HG03571 (cell line): ENCODE measurements around the gene FRMD3.
A peak's percentile ranks its signal among the peaks of the same experiment; 100 is the strongest.

ENCODE experiments used
- ATAC-seq: cut with Tn5 transposase; IDR thresholded peaks from one replicate; pipeline ENCODE4 v1.9.1; 2021; ENCODE audit not compliant: unreplicated experiment

FRMD3 gene

GRCh38 chr9:83538172-83538889 is at the start of gene FRMD3:
Gene FRMD3 (minus strand): TSS chr9:83538401. CDS start chr9:83538231, 170 bp downstream.
- no peak for ATAC-seq

GRCh38 chr9:83584995-83585394 is 46.8 kb upstream of the FRMD3 start:
- no peak for ATAC-seq

- peak; percentile 61 for ATAC-seq
Observed at GRCh38 chr9:83583151-83584014, 45.2 kb upstream of the FRMD3 start.

- ATAC-seq = no peak
Observed at GRCh38 chr9:83582029-83582428, 43.8 kb upstream of the FRMD3 start.

- no peak for ATAC-seq
Observed at GRCh38 chr9:83574482-83574881, 36.3 kb upstream of the FRMD3 start.

- no peak for ATAC-seq
Observed at GRCh38 chr9:83572524-83572923, 34.3 kb upstream of the FRMD3 start.

GRCh38 chr9:83570359-83570758 is 32.2 kb upstream of the FRMD3 start:
- no peak for ATAC-seq

GRCh38 chr9:83569326-83569725 is 31.1 kb upstream of the FRMD3 start:
- ATAC-seq = no peak

GRCh38 chr9:83563360-83563759 is 25.2 kb upstream of the FRMD3 start:
- no peak for ATAC-seq

GRCh38 chr9:83560169-83560826 is 22.1 kb upstream of the FRMD3 start:
- no peak for ATAC-seq

- no peak for ATAC-seq
Observed at GRCh38 chr9:83557771-83558170, 19.6 kb upstream of the FRMD3 start.

GRCh38 chr9:83557317-83557716 is 19.1 kb upstream of the FRMD3 start:
- ATAC-seq = no peak

- no peak for ATAC-seq
Observed at GRCh38 chr9:83554278-83554677, 16.1 kb upstream of the FRMD3 start.

GRCh38 chr9:83544002-83544698 is 5.9 kb upstream of the FRMD3 start:
- peak; percentile 93 for ATAC-seq

- no peak for ATAC-seq
Observed at GRCh38 chr9:83538890-83539238, 663 bp upstream of the FRMD3 start.

GRCh38 chr9:83537331-83538171 is 650 bp downstream of the FRMD3 start:
- ATAC-seq = no peak

- no peak for ATAC-seq
Observed at GRCh38 chr9:83536332-83536731, 1.9 kb downstream of the FRMD3 start.

GRCh38 chr9:83535736-83536135 is 2.5 kb downstream of the FRMD3 start:
- no peak for ATAC-seq

- no peak for ATAC-seq
Observed at GRCh38 chr9:83533296-83533695, 4.9 kb downstream of the FRMD3 start.

GRCh38 chr9:83526901-83527300 is 11.3 kb downstream of the FRMD3 start:
- no peak for ATAC-seq
